GM12891 (cell line): Measurements from ENCODE around the gene CNTFR.

ENCODE experiments used
- POLR2A ChIP-seq: IDR thresholded peaks from 2 replicates; pipeline ENCODE4 v1.6.1; 2011; ENCODE audit warnings: low read depth, low read length, control low read depth
- POLR2AphosphoS5 ChIP-seq: IDR thresholded peaks from 2 replicates; pipeline ENCODE4 v1.6.1; 2011; ENCODE audit warnings: low read depth, low read length, control low read depth
- TAF1 ChIP-seq: IDR thresholded peaks from 2 replicates; pipeline ENCODE4 v1.6.1; 2011; ENCODE audit warnings: low read depth, low read length, control low read depth

DNA sequence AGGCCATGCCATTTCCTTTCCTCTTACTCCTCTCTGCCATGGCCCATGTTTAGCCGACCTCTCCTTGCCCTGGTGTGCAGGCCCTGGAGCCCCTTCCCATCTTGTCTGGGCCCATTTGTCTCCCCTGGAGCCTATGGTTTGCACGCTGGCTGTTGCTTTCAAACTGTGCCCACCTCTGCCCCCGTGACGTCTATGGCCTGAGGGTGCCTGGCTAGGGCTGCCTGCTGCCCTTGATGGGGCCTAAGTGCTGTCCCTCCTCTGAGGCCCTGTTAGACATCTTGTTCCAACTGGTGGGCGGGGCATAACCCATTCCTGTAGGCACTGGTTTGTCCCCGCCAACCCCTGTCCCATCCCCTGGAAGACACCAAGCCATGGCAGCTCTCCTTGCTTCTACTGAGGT is 44.0 kb downstream of the CNTFR start:
- no peak for TF ChIP-seq POLR2A
- TF ChIP-seq TAF1, result no peak
- no peak for TF ChIP-seq POLR2AphosphoS5
